Measurements from ENCODE around the gene TTC9B.

The TTC9B gene

GRCh38 chr19:40216777-40217026 lies 1.5 kb downstream of the TTC9B start:
- Histone ChIP-seq H3K27ac (replicated peaks) (no peak overlapping the region), H3K4me3 (replicated peaks; ENCODE audit: insufficient read depth, low read length) (no peak overlapping the region), H3K27me3 (ENCODE audit: insufficient read depth, poor library complexity, severe bottlenecking) (peaks cover 37% of the 10 kb centered on the region)
- DNase-seq (ENCODE audit: low read depth in 1 of 2, low spot score in 1 of 2), result no peak
- no peak for TF ChIP-seq POLR2AphosphoS5 (IDR thresholded peaks at IDR 0.05; ENCODE audit: low read depth)
- no peak for TF ChIP-seq GABPA (IDR thresholded peaks at IDR 0.05; ENCODE audit: low read depth)
- no peak for TF ChIP-seq SPI1 (IDR thresholded peaks at IDR 0.05; ENCODE audit: borderline replicate concordance, low read depth)
- TF ChIP-seq, protein P1, sequence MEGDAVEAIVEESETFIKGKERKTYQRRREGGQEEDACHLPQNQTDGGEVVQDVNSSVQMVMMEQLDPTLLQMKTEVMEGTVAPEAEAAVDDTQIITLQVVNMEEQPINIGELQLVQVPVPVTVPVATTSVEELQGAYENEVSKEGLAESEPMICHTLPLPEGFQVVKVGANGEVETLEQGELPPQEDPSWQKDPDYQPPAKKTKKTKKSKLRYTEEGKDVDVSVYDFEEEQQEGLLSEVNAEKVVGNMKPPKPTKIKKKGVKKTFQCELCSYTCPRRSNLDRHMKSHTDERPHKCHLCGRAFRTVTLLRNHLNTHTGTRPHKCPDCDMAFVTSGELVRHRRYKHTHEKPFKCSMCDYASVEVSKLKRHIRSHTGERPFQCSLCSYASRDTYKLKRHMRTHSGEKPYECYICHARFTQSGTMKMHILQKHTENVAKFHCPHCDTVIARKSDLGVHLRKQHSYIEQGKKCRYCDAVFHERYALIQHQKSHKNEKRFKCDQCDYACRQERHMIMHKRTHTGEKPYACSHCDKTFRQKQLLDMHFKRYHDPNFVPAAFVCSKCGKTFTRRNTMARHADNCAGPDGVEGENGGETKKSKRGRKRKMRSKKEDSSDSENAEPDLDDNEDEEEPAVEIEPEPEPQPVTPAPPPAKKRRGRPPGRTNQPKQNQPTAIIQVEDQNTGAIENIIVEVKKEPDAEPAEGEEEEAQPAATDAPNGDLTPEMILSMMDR (IDR thresholded peaks at IDR 0.05; ENCODE audit: insufficient read depth, low read length), result no peak
- no peak for TF ChIP-seq REST (IDR thresholded peaks at IDR 0.05; ENCODE audit: insufficient replicate concordance, low read depth)

DNA sequence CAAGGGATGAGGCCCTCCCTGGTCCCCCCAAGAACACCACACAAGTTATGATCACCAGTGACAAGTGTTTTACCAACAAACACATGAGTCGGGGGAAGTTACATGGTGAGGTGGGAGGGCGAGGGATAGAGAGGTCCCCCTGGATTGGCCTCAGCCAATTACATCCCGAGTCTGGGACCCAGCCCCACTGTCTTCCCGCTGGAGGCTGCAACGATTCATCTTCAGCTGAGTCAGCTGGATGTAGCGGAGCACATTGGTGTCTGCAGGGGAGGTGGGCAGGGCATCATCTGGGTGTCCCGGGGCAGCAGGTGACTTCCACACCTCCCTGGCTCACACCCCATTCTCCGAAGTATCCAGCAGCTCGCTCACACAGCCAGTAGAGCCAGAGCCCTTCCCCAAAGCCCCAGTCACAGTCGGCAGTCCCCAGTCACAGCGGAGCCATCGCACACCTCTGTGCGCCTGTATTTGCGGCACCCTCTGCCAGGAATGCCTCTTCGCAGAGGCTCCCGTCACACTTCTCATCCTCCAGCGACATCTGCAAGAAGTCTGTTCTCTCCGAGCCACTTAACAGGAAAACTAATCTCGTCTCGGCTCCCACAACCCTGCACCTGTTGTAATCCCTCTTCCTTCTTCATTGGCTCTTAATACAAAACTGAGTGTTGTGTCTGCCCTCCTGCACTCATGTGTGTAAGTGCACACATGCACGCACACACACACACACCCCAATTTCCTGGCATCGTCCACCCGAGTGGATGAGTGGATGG lies 2.0 kb downstream of the TTC9B start:
- TF ChIP-seq SPI1 (IDR thresholded peaks at IDR 0.05; ENCODE audit: borderline replicate concordance, low read depth), result no peak
- TF ChIP-seq GABPA (IDR thresholded peaks at IDR 0.05; ENCODE audit: low read depth), result no peak
- TF ChIP-seq, protein P1 (IDR thresholded peaks at IDR 0.05; ENCODE audit: insufficient read depth, low read length), result no peak
- no peak for TF ChIP-seq POLR2AphosphoS5 (IDR thresholded peaks at IDR 0.05; ENCODE audit: low read depth)
- no peak for TF ChIP-seq REST (IDR thresholded peaks at IDR 0.05; ENCODE audit: insufficient replicate concordance, low read depth)
- Histone ChIP-seq H3K27ac (replicated peaks) (no peak overlapping the region), H3K27me3 (ENCODE audit: insufficient read depth, poor library complexity, severe bottlenecking) (peaks cover 37% of the 10 kb centered on the region), H3K4me3 (replicated peaks; ENCODE audit: insufficient read depth, low read length) (no peak overlapping the region)
- no peak for DNase-seq (ENCODE audit: low read depth in 1 of 2, low spot score in 1 of 2)

DNA sequence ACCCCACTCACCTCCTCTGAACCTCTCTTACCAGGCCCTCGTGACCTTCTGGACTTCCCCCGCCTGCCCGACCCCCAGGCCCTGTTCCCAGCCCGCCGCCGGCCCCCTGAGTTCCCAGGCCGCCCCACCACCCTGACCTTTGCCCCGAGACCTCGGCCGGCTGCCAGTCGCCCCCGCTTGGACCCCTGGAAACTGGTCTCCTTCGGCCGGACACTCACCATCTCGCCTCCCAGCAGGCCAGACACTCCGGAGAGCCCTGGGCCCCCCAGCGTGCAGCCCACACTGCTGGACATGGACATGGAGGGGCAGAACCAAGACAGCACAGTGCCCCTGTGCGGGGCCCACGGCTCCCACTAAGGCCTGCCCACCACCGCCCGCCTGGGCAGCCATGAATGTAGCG lies 3.2 kb downstream of the TTC9B start:
- no peak for DNase-seq (ENCODE audit: low read depth in 1 of 2, low spot score in 1 of 2)
- Histone ChIP-seq H3K27me3 (ENCODE audit: insufficient read depth, poor library complexity, severe bottlenecking) (peaks cover 32% of the 10 kb centered on the region), H3K4me3 (replicated peaks; ENCODE audit: insufficient read depth, low read length) (no peak overlapping the region), H3K27ac (replicated peaks) (no peak overlapping the region)
- TF ChIP-seq, protein P1 (IDR thresholded peaks at IDR 0.05; ENCODE audit: insufficient read depth, low read length), result no peak
- no peak for TF ChIP-seq REST (IDR thresholded peaks at IDR 0.05; ENCODE audit: insufficient replicate concordance, low read depth)
- no peak for TF ChIP-seq POLR2AphosphoS5 (IDR thresholded peaks at IDR 0.05; ENCODE audit: low read depth)
- no peak for TF ChIP-seq GABPA (IDR thresholded peaks at IDR 0.05; ENCODE audit: low read depth)
- TF ChIP-seq SPI1 (IDR thresholded peaks at IDR 0.05; ENCODE audit: borderline replicate concordance, low read depth), result no peak
